GM21528 (cell line): ENCODE data around the gene RPL27A.
"Not testable (repeated sequence)": the region's sequence is repeated elsewhere in the genome, so short reads cannot be mapped to it uniquely, and the experiment has no call there.

Experiments used
- ATAC-seq: cut with Tn5 transposase; IDR thresholded peaks from one replicate; pipeline ENCODE4 v1.9.1; 2021; ENCODE audit warnings: mild to moderate bottlenecking, moderate library complexity; ENCODE audit not compliant: unreplicated experiment, low FRiP score

Gene RPL27A

DNA sequence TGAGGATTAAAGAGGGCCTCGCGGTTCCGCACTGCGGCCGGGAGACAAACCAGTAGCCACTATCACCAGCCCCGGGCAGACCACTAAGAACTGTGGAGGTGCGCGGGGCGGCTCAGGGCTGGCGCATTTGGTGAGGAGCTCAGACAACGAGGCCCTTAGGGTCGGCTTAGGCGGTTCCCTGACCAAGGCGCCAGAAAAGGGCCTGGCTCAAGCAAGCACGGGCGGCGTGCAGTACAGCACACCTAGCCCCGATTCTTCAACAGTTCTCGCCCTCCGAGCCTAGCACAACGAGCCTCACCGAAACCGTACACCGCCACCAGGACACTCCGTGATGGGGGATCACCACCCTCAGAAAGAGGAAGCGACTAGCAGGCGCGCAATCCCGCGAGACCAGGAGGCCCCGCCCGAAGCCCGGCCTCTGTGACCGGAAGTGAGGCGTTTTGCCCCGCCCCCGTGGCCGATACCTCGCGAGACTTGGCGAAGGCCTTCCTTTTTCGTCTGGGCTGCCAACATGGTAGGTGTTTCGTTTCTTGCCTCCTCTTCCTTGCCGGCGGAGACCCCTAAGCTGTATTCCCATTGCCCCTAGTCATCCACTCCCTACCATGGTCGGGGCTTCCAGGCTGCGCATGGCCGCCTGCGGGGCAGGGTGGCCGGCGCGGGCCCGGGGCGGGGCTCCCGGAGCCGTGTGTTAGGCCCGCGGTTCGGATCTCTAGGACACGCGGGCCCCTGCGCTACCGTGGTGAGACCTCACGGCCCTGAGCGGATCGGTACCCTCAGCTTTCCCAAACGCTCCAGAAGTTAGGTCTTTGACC, at the start of gene RPL27A, which contains the start of gene TRIM66:
TSS of gene RPL27A (plus strand) at position 490 of the 812 bp plus-strand sequence. CDS start at position 512, 22 bp downstream.
TSS of gene TRIM66 (minus strand) at position 363 of the 812 bp plus-strand sequence. CDS start 10,391 bp downstream, outside the sequence.
- peak; percentile 88 for ATAC-seq

DNA sequence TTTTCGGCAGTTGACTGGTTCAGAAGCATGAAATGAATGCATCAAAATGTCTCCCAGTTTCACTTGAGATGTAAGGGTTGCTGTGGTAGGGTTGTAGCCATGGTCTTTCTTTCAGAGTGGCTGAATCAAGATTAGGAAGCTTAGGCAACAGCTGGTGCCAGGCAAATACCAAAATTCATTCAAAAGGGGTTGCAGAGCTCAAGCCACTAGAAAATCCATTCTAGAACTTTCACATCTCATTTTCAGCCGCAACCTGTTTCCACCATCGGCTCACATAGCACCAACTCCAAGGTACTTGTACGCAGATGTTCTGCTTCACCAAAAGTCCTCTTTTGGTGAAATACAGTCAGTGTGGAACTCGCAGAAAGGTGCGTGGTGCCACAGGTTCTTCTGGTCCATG, 48.1 kb upstream of the RPL27A start:
- no peak for ATAC-seq

DNA sequence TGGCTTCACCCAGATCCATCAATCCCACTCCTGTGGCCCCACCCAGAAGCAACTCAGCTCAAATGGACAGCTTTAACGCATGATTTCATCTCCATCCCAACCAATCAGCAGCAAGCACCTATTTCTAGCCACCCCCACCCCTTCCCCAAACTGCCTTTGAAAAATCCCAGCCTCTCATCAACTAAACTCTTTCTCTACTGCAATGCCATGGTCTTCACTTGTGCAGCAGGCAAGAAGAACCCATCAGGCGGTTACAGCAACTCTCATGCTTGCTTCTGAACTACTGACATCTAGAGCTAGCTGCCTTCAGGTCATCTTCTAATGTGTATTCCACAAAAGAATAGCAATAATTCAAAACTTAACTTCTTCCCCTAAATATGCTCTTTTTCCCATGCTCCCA, 46.5 kb upstream of the RPL27A start:
- no peak for ATAC-seq

- no peak for ATAC-seq
These were observed 44.3 kb upstream of the RPL27A start for GRCh38 chr11:8638300-8638699.

DNA sequence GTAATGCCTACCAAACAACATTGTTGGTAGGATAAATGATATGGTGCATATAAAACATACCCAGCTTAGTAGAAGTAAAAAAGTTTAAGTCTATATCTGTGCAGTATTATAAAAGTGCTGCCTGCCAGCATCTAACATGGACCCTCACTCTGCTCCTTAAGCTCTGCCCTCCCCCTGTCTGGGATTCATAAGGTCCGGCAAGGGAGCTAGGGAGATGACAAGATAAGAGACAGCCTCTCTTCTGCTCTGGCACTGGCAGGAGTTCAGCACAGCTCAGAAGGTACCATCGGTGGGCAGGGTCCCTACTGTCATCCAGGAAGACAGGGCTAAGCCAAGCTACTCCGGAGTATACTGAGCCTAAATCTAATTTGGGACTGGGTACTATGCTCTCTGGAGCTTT, 42.9 kb upstream of the RPL27A start:
- no peak for ATAC-seq

DNA sequence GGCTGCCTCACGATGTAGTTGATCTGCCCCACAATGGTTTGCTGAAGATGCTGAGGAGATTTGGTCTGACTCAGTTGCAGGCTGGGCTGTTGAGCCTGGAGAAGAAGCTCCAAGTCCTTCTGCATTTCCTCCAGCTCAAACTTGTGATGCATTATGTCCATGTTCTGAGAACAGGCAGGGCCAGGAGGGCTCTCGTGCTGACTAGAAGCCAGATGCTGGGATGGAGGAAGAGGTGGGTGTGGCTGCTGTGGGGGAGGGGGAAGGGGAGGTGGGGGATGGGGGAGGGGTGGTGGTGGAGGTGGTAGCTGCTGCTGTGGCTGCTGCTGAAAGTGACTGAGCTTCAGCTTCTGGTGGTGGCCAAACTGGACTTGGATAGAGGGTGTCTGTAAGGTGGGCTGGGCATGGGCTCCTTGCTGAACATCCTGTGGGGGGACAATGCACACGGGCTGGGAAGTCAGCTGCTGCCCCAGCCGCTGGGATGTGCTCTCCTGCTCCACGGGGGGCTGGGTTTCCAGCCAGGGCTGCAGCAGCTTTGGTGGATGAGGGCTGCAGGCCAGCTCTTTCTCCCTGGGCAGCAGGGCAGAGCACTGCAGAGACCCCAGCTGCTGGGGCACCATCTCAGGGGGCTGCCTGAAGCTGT, 42.2 kb upstream of the RPL27A start:
- no peak for ATAC-seq

DNA sequence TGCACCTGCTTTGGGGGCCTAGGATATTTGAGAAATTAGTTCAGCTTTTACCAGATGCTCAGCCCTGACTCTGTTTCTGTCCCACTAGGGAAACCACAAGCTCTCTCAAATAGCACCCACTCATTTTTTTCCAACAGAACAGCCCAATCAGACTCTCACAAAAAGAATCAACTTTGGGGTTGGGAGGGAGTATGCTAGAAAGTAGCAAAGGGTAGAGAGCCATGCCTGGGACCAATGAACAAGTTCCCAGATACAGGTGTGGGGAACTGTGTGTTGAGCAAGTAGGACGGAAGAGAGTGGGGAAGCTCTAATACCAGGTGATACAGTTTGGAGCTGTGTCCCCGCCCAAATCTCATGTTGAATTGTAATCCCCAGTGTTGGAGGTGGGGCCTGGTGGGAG, 41.3 kb upstream of the RPL27A start:
- ATAC-seq = no peak

DNA sequence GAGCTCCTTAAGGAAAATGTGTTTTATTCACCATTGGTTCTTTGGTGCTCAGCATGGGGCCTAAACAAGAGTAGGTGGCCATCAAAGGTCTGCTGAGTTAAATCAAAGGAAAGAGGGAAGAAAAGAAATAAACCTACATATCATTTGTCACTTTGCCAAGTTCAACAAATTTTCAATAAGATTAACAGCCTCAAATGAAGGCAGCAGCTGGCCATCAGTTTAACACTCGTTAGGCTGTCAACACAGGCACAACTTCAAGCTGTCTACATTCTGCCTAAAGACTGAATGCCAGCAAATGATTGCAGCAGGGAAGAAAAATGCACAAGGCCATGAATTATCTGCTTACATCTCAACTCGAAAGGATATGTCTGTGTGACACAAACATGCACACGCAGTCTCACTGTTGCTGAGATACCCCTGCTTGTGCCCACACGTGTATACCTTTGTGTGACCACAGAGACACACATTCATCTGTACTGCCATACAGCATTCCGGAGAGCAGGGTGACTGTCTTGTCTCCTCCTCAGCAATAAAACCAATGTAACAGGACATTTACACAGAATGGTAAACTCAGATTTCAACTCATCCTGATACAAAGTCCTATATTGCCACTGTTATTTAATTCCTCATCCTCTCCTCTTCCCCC, 40.3 kb upstream of the RPL27A start:
- ATAC-seq = no peak

DNA sequence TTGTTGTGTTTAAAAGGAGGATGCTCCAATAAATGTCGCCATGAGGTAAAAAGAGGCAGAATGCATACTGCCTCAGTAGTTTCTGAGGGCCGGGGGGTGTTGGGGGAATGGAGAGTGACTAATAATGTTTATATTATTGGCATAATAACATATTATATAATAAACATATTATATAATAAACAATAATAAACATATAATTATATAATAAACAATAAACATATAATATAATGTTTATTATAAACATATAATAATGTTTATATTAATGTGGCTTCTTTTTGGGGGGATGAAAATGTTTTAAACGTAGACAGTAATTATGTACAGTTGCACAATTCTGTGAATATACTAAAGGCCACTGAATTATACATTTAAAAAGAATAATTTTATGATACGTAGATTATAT, 35.7 kb upstream of the RPL27A start:
- no peak for ATAC-seq

DNA sequence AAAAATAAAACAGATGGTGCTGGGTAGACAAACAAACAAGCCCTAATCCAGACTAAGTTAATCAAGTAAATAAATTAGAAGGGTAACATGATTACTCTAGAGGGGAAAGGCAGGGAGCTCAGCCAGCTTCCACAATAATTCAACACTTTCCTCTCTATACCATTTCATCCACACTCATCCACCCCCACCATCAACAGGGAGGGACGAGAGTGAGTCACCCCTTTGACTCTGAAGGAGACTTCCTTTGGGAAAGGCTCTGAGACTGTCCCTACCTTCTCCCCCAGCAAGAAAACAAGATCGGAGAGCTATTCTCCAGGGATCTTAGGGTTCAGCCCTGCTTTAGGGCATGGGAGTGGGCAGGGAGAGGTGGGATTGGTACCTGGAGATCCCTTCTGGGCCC, 33.2 kb upstream of the RPL27A start:
- no peak for ATAC-seq

- ATAC-seq = no peak
These were observed 32.1 kb upstream of the RPL27A start for GRCh38 chr11:8650401-8650990.

DNA sequence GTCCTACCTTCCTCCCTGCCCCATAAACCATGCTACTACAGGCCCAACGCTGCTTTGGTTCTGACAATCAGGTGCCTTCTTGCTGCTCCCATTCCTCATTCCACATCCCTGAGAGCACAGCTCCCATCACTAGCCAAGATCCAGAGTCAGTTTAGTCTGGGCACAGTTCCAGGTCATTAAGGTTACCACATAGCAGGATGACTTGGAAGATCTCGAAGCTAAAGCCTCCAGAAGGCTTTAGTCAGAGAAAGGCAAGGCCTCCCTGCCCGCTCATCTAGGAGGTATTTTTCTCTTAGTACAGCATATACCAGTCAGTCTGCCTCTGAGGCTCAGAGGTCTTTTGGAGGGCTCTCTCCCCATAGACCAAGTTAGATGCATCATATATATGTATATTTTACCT, 30.5 kb upstream of the RPL27A start:
- no peak for ATAC-seq

DNA sequence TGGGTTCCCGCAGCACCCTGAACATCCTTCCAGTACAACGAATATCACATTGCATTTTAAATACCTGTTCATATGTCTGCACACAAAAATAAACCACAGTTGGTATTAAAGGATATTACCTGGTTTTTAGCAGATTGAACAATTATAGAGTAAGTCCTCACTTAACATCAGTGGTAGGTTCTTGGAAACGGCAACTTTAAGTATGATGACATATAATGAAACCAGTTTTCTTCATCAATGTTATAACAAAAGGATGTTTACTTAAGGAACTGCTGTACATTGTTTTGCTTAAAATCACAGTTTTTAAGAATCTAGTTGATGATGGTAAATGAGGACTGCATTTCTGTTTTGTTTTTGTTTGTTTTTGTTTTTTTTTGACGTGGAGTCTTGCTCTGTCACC, 28.1 kb upstream of the RPL27A start:
- no peak for ATAC-seq

- no peak for ATAC-seq
These were observed 26.3 kb upstream of the RPL27A start for GRCh38 chr11:8656291-8656690.

DNA sequence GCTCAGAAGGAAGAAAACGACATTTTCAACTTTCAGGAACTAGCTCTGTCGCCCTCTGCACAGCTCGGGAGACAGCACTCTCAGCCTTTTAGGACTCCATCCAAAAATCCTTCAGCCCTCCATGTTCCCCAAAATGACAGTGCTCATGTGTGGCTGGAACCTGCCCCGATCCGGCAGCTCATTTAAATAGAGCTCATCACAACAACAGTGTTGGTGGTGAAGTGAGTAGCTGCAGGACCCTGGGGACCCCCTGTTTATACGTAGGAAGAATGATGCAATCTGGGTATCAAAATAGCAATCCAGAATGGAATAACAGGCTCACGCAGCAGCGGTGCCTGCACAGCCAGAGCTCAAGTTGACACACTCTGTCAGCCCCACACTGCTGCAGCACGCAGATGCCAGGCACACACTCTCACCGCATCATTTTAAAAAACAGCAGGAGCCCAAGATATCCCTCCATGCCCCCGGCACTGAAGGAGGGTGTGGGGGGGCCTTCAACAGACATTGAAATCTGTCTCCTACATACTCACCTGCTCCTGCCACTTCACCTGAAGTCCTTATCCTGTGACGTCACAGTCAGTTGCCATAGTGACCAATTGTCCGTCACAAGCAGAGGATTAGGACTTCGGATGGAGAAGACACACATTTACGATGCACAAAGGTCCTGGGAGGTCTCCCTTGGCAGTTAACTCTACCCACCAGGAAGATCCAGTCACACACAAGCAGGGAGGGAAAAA, 24.1 kb upstream of the RPL27A start:
- ATAC-seq = no peak

- ATAC-seq = no peak
These were observed 21.4 kb upstream of the RPL27A start for GRCh38 chr11:8661001-8661795.

GRCh38 chr11:8665222-8665621, 17.4 kb upstream of the RPL27A start:
- no peak for ATAC-seq

- not testable (repeated sequence) for ATAC-seq
These were observed 12.5 kb upstream of the RPL27A start for GRCh38 chr11:8670081-8670480.

GRCh38 chr11:8671193-8671612, 11.4 kb upstream of the RPL27A start:
- no peak for ATAC-seq

DNA sequence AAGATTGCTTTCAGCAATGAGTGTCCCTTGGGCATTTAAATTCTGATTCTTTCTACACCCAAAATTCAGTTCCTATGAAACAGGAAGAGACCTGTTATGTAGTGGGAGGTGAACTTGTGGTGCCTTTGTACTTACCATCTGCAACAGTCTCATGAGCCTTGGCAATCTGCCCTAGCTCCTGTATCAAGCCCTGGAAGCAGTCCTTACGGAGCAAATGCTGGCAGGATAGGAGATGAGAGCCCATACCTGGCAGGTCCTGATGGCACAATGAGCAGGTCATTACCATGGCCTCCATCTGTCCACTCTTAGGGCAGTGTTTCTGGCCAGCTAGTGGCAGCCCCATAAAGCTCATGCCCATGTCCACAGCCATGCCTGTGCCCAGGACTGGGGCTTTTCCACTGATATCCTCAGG, 10.9 kb upstream of the RPL27A start:
- no peak for ATAC-seq
